GM21576 (cell line): ENCODE data around the gene PGC.

ENCODE experiments used
- ATAC-seq: cut with Tn5 transposase; IDR thresholded peaks from one replicate; pipeline ENCODE4 v1.9.1; 2021; ENCODE audit warnings: mild to moderate bottlenecking, moderate library complexity; ENCODE audit not compliant: unreplicated experiment

PGC gene

GRCh38 chr6:41750374-41750773, 3.2 kb upstream of the PGC start:
- no peak for ATAC-seq

DNA sequence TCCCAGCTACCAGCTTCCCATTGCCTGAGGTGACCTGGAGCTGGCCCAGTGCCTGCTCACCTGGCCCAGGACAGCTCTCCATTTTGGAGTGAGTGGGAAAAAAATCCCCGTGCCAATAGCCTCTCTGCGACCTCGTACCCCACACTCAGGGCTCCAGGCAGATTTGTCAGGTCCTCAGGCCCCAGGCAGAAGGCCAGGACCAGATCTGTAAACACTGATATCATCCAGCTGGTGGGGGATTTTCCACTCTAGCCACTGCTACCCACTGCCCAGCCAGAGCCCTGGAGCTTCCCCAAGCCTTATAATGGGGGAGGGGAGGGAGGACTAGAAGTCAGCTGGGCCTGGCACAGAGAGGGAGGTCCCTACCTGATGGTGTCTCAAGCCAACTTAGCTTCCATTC, 1.3 kb upstream of the PGC start:
- ATAC-seq: no peak

GRCh38 chr6:41748102-41748477, 893 bp upstream of the PGC start:
- no peak for ATAC-seq

DNA sequence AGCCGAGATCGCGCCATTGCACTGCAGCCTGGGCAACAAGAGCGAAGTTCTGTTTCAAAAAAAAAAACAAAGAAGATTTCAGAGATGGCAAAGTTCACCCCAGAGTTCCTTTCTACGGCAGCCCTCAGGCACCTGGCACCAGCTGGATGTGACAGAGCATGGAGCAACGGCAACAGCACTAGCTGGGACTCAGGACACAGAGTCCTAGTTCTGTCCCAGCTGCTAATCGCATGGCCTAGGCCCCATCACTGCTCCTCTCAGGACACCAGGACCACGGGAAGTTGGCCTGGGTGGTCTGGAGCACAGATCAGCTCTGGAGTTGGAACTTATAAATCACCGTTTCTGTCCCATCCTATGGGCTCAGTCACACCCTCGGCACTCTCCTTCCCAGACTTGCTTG, 1.1 kb downstream of the PGC start:
- no peak for ATAC-seq

DNA sequence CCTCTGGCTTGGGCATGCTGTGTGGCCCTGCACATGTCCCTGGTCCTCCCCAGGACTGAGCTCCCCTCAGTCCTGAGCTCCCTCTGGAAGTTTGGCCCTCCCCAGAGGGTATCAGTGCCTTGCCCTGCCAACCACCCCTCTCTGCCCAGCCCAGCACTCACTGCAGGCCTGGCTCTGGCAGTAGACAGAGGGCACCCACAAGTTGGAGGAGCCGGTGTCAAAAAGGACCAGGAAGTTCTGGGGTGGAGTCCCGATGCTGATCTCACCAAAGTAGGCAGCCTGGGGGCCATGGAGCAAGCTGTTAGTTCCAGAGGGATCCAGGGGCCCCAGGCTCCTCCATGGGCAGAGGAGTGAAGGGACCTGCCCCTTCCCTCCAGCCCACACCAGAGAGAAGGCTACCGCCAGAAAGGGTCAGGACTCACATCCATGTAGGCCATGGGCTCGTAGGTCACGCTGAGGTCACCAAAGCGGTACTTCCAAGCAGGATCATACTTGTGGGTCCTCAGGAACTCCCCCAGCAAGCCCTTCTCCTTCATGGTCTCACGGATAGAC, 2.9 kb downstream of the PGC start:
- ATAC-seq: no peak

DNA sequence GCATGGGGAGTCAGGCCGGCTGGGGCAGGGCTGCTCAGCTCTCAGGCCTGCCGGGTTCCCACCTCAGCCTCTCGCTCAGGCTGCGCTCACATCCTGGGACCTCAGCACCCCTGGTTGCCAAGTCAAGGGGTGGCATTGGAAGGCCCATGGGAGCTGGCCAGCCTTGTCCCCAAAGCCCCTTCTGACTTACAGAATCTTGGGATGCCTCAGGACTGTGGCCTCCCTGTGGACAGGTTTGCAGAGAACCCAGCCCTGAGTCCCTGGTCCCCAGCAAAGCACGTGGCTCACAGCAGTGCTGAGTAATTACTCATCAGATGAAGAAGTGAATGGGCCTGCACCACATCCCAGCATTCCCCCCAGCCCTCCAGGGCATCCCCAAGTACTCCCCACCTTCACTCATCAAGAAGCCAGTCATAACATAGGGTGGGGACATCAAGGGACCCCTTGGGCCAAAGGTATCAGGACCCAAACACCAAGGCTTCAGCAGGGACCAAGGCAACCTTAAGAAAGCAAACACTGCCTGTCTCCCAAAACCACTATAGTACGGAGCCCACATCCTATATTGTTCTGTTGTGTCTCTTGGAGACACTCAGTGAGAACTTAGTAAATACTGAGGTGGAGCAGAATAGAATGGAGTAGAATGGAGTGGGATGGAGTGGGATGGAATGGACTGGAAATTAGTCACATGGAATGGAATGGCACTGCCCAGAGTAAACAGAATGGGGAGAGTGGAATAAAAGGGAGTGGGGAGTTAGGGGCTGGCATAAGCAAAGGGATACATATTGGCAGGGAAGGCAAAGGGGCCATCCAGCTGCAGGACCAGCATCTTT, 3.6 kb downstream of the PGC start:
- no peak for ATAC-seq

DNA sequence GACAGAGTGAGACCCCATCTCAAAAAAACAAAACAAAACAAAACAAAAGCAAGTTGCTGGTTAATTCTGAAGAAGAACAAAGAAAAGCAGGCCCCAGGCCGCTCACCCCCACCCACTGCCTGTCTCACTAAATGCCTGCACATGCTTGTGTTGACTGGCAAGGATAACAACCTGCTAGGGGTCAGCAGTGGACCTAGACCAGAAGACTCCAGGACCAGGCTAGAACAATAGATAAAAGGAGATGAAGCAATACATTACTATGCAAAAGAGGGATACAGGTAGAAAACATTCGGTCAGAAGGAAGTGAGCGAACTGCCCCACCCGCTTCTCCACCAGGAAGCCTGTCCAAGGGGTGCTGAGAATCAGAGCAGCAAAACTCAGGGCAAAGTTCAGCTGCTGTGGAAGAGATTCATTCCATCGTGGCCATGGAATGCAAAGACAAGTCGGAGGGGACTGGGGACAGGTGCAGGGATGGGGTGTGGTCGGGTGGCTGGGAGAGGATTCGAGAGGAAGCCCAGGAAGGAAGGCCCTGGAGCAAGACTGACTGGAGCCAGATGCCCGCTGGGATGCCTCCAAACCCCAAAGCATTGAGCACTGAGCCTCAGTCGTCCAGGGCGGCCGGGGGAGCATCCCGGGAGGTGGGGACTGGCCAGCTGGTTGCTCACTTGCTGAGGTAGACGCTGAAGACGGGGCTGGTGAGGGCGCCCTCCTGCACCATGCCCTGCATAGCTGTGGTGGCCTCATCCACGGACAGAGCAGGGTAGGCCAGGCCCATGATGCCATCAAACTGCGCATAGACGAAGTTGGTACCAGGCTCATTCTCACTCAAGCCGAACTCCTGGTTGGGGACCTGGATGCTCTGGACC, 5.3 kb downstream of the PGC start:
- ATAC-seq: no peak

GRCh38 chr6:41740366-41741162, 6.6 kb downstream of the PGC start:
- no peak for ATAC-seq

- no peak for ATAC-seq
These were observed 8.2 kb downstream of the PGC start for GRCh38 chr6:41739041-41739440.

DNA sequence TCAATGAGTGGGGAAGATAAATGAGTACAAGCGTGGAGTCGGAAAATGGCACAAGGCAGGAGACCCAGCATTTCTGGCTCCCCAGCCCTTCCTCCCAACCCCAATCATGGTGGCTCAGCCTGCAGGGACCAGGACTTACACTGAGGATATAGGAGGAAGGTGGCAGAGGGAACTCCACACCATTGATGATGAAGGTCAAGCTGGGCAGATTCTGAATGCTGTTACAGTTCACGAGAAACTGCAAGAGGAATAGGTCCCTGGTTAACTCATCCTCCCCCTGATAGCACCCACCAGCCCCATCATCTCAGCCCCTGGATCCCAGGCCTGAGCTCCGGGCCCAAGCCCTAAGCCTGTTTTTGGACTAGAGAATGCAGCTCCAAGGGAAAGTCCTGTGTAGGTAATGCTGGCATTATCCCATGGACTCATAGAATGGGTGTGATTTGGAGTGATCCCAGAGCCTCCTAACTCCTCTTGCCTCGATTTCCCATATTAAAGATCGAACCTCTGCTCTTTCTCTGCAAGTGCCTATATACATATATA, 9.5 kb downstream of the PGC start:
- ATAC-seq: no peak

DNA sequence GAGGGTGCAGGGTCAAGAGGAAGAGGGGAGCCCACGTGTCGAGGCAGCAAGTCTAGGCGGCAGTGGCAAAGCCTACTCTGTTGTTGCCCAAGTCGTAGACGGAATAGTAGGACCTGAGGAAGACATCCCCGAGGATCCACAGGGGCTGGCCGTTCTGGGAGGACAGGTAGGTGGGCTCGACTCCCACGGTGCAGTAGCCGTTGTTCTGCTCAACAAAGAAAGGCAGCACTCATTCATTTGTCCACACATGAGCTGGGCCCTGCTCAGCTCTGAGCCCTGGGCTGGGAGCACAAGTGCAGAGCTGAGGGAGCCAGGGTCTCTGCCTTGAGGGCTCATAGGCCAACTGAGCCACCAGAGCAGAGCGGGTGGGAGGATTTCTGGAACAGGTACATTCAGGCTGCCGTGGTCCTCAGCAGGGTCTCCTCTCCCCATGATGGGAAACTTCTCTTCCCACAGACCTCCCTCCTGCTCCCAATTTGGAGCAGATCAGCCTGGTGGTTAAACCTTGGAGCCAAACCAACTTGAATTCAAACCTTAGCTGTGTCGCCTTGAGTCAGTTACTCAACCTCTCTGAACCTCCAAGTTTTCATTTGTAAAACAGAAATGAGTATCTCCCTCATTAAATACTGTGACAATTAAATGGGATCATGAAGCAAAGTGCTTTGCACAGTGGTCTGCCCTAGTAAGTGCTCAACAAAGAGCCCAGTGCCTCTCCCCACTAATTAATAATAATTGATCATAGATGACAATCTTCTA, 10.2 kb downstream of the PGC start:
- no peak for ATAC-seq

DNA sequence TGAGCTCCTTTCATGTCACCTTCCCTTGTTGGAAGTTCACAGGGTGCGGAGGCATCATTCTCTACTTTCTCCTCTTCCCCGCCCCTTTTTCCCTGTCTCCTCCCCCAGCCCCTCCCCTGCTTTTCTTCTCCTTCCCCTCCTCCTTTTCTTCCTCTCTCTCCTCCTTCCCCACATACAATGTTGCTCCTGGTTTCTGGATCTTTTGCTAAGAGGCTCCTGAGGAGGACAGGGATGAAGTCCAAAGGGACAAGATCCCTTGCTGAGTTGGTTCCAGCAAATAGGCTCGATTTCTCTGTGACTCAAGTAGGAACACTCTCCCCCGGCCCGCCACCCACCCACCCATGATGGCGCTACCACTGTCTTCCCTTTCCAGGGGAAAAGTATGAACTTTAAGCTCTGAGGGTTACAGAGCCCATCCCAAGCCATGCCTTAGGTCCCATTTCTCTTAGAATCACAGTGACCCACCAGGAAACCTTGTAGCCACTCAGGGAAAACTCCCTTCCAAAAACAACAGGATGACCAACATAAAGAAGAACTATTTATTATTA, 10.9 kb downstream of the PGC start:
- no peak for ATAC-seq

DNA sequence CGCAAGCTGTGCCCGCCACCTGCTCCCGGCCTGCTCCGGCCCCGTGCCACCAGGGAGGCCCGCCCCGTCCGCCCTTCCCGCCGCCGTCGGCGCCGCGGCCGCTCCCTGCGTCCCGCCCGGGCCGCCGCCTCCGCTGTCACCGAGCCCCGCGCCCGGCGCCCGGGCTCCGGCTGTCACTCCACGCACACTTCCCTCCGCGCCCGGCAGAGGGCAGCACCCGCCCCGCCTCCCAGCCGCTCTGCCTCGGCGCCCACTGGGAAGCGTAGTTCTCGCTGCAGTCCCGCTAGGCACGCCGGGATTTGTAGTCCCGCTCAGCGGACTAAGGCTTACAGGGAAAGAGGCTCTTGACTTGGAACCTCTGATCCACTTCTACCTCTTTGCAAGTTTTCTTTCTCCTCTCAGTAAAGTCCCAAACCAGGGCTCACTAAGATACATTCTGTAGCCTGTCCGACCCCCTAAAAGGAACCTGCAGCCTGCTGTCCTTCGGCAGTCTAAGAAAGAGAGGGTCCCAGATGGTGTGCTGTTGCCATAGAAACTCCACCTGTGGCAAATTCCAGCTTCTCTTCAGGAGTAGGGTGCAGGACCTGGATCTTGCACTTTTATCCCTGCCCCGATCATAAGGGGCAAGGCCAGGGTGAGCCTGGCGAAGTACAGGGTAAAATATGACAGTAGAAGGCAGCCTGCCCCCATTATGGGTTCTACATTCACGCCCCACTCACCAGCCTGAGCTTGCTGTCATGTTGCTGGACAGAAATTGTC, 11.6 kb downstream of the PGC start, which contains the start of gene TFEB:
Gene TFEB, minus strand, starts transcription at position 182 of the 759 bp plus-strand sequence. CDS start 44,395 bp downstream, outside the sequence.
- peak; percentile 38 for ATAC-seq

DNA sequence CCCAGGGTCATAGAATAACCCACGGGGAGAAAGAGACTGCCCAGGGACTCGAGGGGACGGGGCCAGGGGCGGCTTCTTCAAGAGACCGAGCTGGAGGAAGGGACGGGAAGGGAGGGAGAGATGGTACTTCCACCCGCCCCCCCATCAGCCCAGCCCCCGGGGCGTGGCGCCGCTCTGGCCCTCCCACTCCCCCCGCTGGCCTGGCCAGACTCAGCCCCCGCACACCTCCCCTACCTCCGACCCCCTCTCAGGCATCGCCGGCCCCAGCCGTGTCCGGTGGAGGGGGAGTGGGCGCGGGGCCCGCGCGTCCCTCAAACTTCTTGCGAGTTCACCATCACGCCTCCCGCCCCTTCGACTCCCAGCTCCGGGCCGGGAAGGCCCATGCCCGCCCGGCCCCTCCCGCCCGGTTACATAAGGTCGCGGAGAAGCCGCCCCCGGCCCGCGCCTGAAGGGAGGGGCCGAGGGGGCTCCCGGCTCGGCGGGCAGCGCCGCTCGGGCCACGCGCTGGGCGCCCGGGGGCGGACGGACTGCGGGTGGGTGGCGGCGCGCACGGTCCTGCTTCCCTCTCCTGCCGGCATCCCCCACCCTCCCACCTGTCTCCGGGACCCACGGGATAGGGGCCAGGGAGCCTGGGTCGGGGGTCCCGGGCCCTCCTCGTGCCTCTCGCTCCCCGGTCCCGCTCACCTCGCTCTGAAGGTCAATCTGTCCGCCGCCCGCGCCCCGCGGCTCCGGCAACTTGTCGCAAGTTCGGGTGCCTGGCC, 12.4 kb downstream of the PGC start:
- peak; percentile 16 for ATAC-seq

GRCh38 chr6:41733707-41734665, 13.2 kb downstream of the PGC start:
- peak; percentile 44 for ATAC-seq

- no peak for ATAC-seq
These were observed 13.9 kb downstream of the PGC start for GRCh38 chr6:41733360-41733706.
